Uterus (tissue), 2 donors: ENCODE measurements around the gene CCNL1.

ENCODE experiments used
- CTCF ChIP-seq, 4 experiments: fragments of 200-600 bp in 2 of 4; fragments of 450-650 bp in 2 of 4; sonication (generic) in 2 of 4; IDR thresholded peaks; one replicate each; pipeline ENCODE4 v1.5.1; 2016 to 2019; ENCODE audit warnings: antibody characterized with exemption in 4 of 4, mild to moderate bottlenecking in 2 of 4, moderate library complexity in 1 of 4
- POLR2A ChIP-seq, 2 donors: fragments of 450-650 bp; IDR thresholded peaks; one replicate each; pipeline ENCODE4 v1.6.1; 2016; ENCODE audit warnings: antibody characterized with exemption in 2 of 2, mild to moderate bottlenecking in 1 of 2, moderate library complexity in 1 of 2

DNA sequence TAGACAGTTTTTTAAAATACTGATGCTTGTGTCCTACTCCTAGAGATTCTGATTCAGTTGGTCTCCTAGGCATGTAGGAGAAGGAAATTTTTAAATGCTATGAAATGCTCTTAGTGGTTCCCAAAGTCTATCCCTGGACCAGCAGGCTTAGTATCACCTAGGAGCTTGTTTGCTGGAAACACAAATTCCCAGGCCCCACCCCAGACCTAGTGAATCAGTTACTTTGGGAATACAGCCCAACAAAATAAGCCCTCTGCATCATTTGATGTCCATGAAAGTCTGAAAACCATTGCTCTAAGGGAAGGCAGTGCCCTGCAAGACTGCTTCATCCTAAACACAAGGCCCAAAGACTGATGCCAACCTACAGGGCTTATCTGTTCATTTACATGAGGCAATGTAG is 36.3 kb downstream of the CCNL1 start:
- no peak for TF ChIP-seq POLR2A (IDR thresholded peaks at IDR 0.05)
- TF ChIP-seq CTCF (IDR thresholded peaks at IDR 0.05), result no peak
